HG03159 (cell line): ENCODE measurements around the gene MMP28.

Source experiments
- ATAC-seq: cut with Tn5 transposase; IDR thresholded peaks from one replicate; pipeline ENCODE4 v1.9.1; 2021; ENCODE audit warnings: mild to moderate bottlenecking, moderate library complexity; ENCODE audit not compliant: unreplicated experiment

The MMP28 gene

DNA sequence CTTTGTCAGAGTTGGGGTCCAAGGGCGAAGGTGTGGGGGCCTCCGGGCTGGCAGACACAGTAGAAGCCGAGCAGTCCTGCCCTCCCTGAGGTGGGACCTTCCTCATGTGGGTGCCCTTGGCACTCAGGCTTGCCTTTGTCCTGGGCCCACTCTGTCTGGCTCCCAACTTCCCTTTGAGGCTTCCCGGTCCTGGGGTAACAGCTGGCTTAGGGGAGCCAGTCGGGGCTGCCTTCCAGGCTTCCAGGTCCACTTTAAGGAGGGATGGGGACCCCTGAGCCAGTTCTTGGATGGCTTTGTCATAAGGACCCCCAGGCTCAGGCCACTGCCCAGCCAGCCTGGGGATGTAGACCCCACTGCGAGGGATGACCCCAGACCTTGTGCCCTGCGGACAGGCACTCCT is 50.2 kb downstream of the MMP28 start:
- no peak for ATAC-seq

DNA sequence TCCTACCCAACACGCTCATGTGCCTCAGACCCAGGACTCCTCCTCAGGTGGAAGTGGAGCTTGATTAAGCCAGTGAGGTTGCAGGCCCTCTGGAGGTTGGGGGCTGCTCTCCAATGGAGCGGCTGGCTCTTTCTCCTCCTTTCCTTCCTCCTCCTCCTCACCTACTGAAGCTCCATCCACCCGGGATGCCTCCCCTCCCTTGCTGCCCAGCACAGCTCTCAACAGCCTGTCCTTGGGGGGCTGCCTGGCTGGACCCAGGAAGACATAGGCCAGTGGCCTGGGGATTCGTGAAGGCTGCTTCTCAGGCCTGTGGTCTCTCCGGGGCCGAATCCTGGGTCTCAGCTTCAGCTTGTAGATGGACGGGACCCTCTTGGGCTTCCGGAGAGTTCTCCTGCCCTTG is 50.6 kb downstream of the MMP28 start:
- no peak for ATAC-seq

DNA sequence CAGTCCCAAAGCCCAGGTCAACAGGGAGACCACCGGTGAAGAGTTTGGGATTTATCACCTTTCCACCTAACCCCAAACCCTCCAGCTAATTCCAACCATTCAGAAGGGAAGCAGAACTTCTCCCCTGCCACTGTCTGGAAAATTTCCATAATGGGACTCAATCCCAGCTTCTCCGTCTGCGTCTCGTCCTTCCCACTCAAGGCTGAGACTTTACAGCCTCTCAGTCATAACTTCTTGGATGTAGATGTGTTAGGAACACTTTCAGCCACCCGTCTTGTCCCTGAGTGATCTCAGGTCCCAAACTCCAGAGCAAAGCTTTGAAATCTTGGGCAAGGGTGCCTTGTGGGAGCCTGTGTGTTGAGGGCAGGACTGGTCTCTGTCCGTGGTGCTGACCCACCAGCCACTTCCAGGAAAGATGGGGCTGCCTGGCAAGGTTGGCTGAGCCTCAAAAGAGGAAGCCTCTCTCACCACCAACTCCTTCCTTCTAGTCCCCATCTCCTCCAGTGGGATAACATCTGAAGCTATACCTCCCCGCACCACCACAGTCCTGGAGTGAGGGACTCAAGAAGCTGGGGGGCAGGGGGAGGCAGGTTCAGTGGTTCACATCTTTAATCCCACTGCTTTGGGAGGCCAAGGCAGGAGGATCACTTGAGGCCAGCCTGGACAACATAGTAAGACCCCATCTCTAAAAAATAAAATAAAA is 51.7 kb downstream of the MMP28 start:
- no peak for ATAC-seq

DNA sequence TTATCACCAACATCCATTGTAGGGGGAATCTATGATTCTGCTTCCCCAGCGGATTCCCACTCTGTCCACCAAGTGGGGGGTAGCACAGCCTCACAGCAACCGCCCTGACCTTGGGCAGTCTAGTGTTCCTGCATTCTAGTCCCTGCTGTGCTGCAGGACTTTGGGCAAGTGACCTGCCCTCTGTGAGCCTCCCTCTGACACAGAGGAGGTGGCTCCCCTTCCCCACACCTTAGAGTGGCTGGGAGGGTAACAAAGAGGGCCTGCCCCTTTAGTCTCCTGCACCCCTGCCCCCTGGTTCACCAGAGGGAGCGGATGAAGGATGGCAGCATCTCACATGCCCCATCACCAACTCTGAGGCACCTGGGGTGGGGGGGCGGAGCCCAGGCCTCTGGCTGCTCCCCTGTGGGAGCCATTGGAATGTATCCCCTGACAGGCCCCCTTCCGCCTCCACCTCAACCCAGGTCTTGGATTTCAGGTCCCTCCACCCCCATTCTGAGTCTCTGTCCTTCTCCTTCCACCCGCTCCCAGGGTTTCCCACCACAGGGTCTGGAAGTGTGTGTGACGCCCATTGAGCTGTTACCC is 52.5 kb downstream of the MMP28 start:
- no peak for ATAC-seq

DNA sequence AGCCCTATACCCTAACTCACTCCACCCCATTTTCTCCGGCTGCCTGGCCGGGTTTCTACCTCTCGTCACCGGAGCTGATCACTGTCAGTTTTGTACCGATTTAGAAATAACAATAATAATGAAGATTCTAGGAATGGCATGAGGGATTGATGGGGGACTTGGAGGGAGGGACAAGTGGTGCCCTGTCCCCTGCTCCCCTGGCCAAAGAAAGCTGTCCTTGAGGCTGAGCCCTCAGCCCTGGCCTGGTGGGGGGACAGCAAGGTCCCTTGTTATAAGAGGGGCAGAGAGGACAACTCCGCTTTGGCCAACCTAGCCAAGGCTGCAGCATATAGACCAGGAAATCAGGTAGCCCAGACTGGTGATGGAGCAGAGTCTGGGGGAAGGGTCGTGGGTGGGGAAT is 52.9 kb downstream of the MMP28 start:
- no peak for ATAC-seq

DNA sequence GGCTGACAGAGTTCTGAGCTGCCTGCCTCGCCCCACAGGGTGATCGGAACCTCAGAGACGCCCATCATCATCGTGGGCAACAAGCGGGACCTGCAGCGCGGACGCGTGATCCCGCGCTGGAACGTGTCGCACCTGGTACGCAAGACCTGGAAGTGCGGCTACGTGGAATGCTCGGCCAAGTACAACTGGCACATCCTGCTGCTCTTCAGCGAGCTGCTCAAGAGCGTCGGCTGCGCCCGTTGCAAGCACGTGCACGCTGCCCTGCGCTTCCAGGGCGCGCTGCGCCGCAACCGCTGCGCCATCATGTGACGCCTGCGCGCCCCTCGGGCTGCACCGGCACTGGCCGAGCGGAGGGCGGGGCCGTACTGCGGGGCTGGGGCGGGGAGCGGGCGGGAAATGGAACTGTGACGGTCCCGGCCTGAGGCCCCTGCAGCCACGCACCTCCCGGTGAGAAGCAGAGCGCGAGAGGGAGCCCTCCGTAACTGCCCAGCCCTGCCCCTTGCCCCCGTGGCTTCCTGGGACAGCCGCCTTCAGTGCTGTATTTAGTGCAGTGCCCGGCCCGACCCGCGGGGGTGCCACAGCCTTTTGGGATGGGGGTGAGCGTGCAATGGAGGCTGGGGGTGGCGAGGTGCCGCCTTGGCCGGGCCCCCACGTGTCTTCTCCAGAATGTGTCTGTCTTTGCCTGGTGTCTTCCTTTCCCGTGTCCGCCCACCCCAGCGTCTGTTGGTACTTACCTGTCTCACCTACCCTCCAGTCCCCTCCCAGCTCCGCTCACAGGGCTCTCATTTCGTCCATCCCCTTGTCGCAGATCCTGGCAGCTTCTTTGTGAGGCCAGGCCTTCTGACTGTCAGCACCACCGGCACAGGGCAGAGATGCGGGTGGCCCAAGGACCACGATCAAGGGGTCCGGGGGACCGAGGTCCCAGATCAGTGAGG is 54.2 kb downstream of the MMP28 start:
- no peak for ATAC-seq

DNA sequence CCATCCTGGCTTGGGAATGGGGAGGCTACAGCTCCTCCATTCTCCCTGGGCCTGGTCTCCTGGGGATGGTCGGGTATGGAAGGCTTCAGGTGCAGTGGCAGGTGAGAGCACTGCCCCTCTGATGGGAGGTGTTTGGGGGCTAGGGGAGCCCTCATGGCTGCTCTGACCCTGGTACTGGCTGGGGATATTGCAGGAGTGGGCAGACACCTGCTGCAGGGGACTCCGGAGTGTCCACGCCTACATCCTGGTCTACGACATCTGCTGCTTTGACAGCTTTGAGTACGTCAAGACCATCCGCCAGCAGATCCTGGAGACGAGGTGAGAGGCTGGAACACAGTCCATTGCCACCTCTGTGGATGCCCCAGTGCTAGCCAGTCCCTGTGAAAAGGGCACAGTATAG is 55.2 kb downstream of the MMP28 start:
- ATAC-seq = no peak

DNA sequence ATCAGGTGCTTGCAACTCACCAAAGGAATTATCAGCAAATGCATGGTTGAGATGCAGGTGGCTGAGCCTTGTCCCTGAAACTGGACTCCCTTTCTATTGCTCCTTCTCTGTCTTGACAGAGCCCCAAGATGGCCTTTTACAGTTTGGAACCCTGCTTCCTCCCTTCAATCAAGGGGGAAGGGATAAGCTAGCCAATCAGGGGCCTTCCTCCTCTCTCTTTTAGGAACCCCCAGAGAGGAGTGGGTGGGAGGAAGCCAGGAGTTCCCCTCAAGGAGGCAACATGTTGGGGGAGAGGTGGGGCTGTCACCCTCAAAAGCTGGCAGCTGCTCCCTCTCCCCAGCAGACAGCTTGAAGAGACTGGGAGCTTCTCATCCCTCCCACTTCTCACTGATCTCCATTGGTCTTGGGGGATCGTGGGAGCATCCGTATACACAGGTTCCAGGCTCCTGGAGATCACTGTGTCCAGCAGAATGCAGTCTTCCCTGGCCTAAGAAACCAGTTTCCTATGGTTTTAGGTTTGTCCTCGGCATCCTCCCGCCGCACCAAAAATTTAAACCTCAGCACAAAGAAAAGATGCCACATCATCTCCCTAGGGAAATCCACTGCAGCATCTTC is 56.8 kb downstream of the MMP28 start:
- no peak for ATAC-seq

DNA sequence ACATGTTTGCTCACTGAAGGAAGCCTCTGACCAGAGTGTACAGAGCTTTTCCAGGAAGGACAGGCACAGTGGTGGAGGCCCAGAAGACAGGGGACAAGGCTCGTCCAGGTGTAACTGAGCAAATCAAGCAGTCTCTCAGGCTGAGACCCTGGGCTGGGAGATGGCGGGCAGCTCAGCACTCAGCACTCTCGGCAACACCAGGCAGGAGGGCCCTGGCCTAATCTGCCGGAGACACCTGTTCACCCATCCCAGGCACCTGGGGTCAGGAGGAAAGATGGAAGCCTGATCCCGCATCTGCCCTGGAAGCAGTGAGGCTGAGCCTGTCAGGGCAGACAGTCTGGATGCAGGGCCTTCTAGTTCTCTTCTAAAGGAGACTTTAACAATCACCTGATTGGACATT is 59.2 kb downstream of the MMP28 start:
- no peak for ATAC-seq

DNA sequence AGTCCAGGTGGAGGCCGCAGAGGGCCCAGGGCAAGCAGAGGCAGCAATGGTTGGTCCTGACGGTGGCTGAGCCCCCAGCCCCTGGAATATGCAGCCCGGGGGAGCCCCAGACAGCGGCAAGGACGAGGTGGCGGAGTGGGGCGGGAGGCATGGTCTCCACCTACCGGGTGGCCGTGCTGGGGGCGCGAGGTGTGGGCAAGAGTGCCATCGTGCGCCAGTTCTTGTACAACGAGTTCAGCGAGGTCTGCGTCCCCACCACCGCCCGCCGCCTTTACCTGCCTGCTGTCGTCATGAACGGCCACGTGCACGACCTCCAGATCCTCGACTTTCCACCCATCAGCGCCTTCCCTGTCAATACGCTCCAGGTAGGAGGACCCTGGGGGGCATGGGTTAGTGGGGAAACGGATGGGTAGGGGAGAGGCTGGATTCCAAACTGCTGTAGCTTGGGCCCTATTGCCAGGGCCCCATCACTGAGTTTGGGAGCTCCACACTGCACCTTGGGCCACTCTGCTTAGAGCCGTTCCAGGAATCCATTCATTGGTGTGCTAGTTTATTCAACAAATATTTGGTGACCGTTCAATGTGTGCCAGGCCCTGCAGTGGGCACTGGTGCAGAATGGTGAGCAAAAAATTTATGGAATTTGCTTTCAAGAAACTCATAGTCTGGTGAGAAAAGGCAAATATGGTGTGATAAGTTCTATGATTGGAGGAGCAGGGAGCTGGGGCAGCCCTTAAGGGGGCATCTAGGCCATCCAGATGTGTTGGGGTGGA is 60.2 kb downstream of the MMP28 start:
- ATAC-seq = no peak

DNA sequence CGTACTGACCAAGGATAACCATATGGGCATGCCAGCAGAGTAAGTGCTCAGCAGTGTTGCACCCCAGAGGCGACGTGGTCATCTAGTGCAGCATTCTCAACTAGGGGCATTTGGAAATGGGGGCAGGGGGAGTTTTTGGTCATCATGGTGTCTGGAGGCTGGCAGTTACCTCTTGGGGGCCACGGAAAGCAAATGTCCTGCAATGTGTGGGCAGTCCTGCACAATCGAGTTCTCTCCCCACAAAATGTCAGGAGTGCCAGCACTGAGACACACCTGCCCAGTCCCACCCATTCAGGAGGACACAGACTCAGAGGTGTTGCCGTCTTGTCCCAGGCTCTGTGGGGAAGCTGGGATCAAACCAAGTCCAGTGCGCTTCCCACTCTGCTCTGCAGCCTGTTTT is 61.0 kb downstream of the MMP28 start:
- no peak for ATAC-seq

DNA sequence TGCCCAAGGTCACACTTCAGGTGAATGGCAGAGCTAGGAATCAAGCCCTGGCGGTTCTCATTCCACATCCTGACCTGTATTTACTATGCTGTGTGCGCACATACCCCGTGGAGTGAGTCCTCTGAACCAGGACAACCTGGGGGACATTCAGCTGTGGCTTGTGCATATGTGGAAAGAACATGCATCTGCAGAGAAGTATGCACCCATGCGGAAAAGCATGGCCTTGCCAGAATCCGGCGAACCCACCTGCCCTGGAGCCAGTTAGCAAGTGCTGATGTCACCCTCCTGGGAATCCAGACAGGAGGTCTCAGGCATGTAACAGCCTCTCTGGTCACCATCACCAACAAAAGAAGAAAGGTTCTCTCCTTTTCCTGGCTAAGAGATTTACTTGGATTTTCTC is 62.1 kb downstream of the MMP28 start:
- ATAC-seq = no peak

DNA sequence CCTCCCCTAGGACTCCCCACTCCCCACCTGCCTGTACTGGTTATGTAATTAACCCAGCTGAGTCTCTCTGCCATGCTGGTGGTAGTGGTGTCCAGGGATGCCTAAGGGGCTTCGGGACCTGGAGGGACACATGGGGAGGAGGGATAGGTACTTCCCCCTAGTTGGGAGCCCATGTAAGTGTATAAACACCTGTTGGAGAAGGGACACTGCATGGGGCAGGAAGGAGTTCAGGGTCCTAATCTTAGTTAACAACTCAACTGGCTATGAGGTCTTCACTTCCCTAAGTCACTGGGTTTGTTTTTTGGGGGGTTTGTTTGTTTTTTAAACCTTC is 62.7 kb downstream of the MMP28 start:
- ATAC-seq = no peak

DNA sequence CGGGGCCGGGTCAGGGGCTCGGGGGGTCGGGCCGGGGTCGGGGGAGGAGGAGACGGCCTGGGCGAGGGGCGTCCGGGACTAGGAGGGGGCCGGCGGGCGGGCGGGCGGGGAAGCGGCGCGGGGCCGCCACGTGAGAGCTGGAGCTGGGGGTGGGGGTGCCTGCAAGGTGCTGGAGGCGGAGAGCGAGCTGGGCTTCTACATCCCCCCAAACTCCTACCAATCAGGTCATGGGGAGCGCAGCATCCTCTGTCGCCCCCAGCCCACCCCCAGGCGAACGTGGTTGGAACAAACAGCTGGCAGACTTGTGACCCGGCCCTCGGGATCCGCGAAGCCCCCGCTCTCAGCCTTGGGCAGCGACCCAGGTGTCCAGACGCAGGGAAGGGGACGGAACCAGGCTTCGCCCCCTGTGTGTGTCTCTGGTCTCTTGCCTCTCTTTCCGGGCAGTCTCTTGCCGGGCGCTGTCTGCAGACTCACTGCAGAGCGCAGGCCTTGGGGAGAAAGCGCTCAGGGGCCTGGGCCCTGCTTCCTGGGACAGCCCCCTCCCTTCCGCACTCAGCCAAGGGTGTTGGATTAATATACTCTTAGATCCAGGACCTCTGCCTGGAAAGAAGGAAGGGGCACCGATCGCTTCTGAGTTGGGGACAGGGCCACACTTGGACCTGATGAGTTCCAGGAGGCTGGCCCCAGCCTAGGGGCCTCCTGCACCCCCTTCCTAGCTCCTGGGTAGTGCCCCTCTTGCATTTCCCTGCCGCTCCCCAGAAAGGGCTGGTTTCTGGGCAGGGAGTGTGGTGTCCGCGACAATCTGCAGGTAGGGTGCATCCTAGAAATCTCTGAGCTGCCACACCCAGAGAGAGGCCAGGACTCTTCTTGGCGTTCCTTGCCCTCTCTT is 63.3 kb downstream of the MMP28 start:
- no peak for ATAC-seq

DNA sequence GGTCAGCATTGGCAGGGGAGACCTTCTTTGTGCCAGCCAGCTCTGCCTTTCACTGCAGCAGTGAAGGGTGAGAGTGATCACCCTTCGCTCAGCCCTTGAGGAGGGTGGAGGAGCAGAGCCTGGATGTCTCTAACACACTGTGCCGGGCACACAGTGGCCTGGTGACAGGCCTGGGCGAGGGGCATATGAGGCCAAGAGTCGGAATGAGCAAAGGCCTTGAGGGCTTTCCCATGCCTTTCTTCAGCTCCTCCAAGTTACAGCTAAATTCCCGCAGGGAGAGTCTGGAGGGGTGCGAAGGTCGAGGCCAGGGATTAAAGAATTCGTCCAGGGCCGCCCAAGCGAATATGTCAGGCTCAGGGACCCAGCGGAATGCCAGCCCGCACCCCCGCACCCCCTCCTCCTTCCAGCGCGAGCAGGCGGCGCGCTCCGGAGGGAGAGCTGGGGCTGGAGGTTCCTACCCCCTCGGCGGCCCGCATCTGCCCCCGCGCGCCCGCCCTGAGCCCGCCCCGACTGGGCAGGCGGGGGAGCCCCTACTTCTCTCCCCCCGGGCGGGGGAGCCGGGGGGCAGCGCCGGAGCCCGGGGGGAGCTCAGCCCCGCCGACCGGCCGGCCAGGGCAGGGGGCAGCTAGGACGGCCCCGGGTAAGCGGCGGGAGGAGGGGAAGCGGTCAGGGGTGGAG is 64.1 kb downstream of the MMP28 start, which contains the start of gene RASL10B:
Gene RASL10B (plus strand): TSS at position 401 of the 678 bp plus-strand sequence. CDS start 3,546 bp downstream, outside the sequence.
- no peak for ATAC-seq

DNA sequence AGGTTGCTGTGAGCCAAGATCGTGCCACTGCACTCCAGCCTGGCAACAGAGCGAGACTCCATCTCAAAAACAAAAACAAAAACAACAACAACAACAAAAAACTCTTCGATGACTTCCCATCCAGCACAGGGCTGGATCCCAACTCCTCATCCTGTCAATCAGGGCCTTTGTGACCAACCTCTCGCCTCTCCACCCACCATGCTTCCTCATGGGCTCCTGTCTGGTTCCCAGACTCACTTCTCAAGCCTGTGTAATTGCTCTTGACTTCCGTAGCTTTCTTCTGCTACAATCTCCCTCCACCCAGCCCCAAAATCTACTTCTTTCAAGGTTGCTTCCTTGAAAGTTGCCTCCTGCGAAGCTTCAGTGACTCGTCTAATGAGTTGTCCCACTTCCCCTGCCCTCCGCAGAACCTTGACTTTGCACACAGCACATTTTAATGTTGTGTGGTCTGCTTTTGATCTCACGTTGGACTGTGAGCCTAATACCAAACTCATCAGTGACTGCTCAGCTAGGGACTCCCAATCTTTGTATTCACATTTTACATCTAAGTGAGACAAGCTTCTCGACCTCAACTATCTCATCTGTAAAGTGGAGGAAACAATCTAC is 64.9 kb downstream of the MMP28 start:
- no peak for ATAC-seq

DNA sequence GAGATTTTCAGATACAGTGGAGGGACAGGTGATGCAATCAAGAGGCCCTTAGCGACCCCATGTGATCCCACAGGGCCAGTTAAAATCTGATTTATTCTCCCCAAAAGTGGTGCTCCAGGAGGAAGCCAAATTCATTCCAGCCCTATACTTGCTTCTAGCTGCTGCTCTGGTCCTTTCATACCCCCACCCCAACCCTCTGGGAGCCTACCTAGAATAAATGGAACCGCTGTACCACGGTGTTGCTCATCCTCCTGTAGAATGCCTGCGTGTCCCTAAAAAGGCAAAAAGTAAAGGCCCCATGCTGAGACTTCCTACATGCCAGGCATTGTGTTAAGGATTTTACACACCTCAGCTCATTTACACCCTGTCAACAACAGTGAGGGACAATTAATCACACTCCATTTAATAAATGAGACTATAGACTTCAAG is 66.0 kb downstream of the MMP28 start:
- no peak for ATAC-seq

DNA sequence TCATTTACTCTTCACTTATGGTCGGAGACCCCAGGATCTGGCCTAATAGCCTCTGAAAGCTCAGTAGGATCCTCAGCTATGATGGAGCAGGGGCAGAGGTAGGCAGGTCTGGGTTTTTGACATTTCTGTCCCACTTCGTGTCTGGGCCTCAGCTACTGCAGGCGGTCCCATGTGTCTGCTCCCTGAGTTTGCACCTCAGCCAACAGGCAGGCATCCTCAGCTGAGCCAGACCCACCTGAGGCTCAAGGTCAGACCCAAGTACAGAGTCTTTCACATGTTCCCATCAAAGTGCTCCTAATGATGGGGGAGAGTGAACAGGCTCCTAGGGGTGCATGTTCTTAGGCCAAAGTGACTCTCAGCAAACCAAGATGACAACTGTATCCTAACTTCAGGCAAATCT is 66.9 kb downstream of the MMP28 start:
- no peak for ATAC-seq

DNA sequence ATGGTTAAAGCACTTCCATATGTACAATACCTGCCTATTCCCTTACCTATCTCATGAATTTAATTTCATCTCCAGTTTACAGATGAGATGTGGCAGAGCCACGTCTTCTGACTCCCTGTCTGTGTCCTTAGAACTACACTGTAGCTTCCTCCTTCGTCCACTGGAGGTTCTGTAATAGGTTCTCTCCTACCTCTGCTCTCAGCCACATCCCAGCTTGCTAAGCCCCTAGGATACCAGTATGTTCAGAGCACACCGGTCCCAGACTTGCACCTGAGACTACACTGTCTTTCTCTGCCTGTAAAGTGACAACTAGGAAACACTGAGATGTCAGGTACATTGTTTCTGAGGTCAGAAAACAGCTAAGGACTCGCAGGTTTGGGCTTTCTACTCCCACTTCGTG is 67.8 kb downstream of the MMP28 start:
- ATAC-seq = no peak
